DND-41 (cell line): ENCODE measurements around the gene OSGEP.

Experiments used
- CTCF ChIP-seq: IDR thresholded peaks from 2 replicates; pipeline ENCODE4 v1.5.1; 2012; ENCODE audit warnings: borderline replicate concordance, low read length, moderate library complexity, mild to moderate bottlenecking; ENCODE audit not compliant: poor library complexity, severe bottlenecking; ENCODE audit errors: extremely low read depth
- EZH2 ChIP-seq: IDR thresholded peaks from 3 replicates; pipeline ENCODE4 v1.6.1; 2012; ENCODE audit warnings: borderline replicate concordance, low read depth, mild to moderate bottlenecking, moderate library complexity, low read length, inconsistent platforms; ENCODE audit not compliant: severe bottlenecking

DNA sequence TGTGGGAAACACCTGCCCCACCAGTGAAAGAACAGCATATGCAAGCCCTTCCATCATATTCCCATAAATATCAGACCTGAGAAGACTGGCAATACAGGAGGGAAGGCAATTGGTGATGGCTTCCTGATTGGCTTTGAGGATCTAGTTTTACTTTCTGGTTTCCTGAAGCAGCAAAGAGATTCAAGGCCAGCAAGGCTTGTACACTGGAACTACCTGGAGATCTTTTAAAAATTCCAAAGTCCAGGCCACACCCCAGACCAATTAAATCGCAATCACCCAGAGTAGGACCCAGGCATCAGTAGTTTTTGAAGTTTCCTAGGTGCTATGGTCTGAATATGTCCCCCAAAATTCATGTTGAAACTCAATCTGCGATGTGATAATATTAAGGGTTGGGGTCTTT lies 38.4 kb downstream of the OSGEP start:
- no peak for TF ChIP-seq CTCF
- TF ChIP-seq EZH2, result no peak
